HEK293T (cell line): Measurements from ENCODE around the gene SI.

Source experiments
- ARNT ChIP-seq: fragments of 450-650 bp; IDR thresholded peaks from 2 replicates; pipeline ENCODE4 v1.6.1; 2017; ENCODE audit warnings: mild to moderate bottlenecking
- BHLHE40 ChIP-seq: fragments of 450-650 bp; IDR thresholded peaks from 2 replicates; pipeline ENCODE4 v1.6.1; 2016; ENCODE audit warnings: mild to moderate bottlenecking, moderate library complexity, borderline replicate concordance
- ELF4 ChIP-seq: fragments of 450-650 bp; IDR thresholded peaks from 2 replicates; pipeline ENCODE4 v1.6.1; 2017; ENCODE audit warnings: antibody characterized with exemption
- FOXA1 ChIP-seq: fragments of 450-650 bp; IDR thresholded peaks from 2 replicates; pipeline ENCODE4 v1.6.1; 2016; ENCODE audit warnings: mild to moderate bottlenecking
- FOXK2 ChIP-seq: fragments of 450-650 bp; IDR thresholded peaks from 2 replicates; pipeline ENCODE4 v1.6.1; 2016; ENCODE audit warnings: mild to moderate bottlenecking
- FOXM1 ChIP-seq: fragments of 450-650 bp; IDR thresholded peaks from 2 replicates; pipeline ENCODE4 v1.6.1; 2017; ENCODE audit warnings: mild to moderate bottlenecking, borderline replicate concordance
- HDGF ChIP-seq: fragments of 450-650 bp; IDR thresholded peaks from 2 replicates; pipeline ENCODE4 v1.6.1; 2017; ENCODE audit warnings: antibody characterized with exemption, borderline replicate concordance
- LEF1 ChIP-seq: fragments of 450-650 bp; IDR thresholded peaks from 2 replicates; pipeline ENCODE4 v1.6.1; 2017; ENCODE audit warnings: mild to moderate bottlenecking, borderline replicate concordance
- NFRKB ChIP-seq: fragments of 450-650 bp; IDR thresholded peaks from 2 replicates; pipeline ENCODE4 v1.6.1; 2016; ENCODE audit warnings: mild to moderate bottlenecking, moderate library complexity
- SUZ12 ChIP-seq: fragments of 450-650 bp; IDR thresholded peaks from 2 replicates; pipeline ENCODE4 v1.6.1; 2016; ENCODE audit warnings: mild to moderate bottlenecking
- TARDBP ChIP-seq: fragments of 450-650 bp; IDR thresholded peaks from 2 replicates; pipeline ENCODE4 v1.6.1; 2016
- ZNF384 ChIP-seq: fragments of 450-650 bp; IDR thresholded peaks from 2 replicates; pipeline ENCODE4 v1.6.1; 2016

DNA sequence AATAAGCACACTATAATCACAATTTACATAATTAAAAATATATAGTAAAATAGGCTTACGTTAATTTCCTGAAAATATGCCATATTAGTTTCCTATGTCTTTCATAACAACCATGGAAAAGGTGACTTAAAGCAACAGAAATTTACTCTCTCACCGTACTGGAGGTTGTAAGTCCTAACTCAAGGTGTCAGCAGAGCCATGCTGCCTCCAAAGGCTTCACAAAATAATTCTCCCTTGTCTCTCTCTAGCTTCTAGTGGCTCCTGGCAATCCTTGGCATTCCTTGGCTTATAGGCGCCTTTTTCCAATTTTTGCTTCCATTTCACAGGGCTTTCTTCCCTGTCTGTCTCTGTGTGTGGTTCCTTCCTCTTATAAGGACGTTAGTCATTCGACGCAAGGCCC, 7.6 kb downstream of the SI start:
- TF ChIP-seq FOXK2 (no peak), TARDBP (no peak), BHLHE40 (no peak), SUZ12 (no peak), FOXA1 (no peak), ARNT (no peak), NFRKB (no peak), ZNF384 (no peak), LEF1 (no peak), ELF4 (no peak), FOXM1 (no peak), HDGF (no peak)
